ENCODE results near the gene TLR4. TPM values are rescaled to one million over a fixed set of nuclear protein-coding genes. Genes with fewer than 3 reads are reported as not detected.

Gene TLR4
- total and polyA plus RNA-seq, 2 of the 4 experiments (the other 2 are of a cell fraction) = under 0.01 TPM; not detected in 1

GRCh38 chr9:117696154-117696553, 8.0 kb upstream of the TLR4 start:
- ATAC-seq (ENCODE audit: low read depth) (no peak), DNase-seq (no peak)
- no peaks in the 10 kb centered on the region for H3K9me1 ChIP-seq (ENCODE audit: insufficient read depth, low read length)
- H3K27ac ChIP-seq (ENCODE audit: insufficient read depth, low read length) = no peak overlapping the region
- in situ Hi-C loops (cut with MboI; ENCODE audit: low sequenced_read_pairs) = no loop called here
- no TSS peak for BruUV-seq (replicated peaks)
- intact Hi-C loops (cut with micrococcal nuclease) = no loop called here
- no peak overlapping the region for H2BK120ac ChIP-seq (ENCODE audit: low read depth, low read length)
- no peak overlapping the region for H3K4ac ChIP-seq (ENCODE audit: low read depth, low read length)
- no peak overlapping the region for H3K4me2 ChIP-seq (ENCODE audit: low read depth, low read length)
- H3K4me3 ChIP-seq (ENCODE audit: insufficient read depth, low read depth, low read length) = no peak overlapping the region
- H4K8ac ChIP-seq (ENCODE audit: low read depth in 2 of 2, low read length in 2 of 2) = no peak overlapping the region
- no peak overlapping the region for H2AK9ac ChIP-seq (replicated peaks; ENCODE audit: low read depth, low read length, poor library complexity)
- no peak overlapping the region for H4K91ac ChIP-seq (ENCODE audit: insufficient read depth, low read depth, low read length)
- H2AFZ ChIP-seq (replicated peaks; ENCODE audit: low read length, poor library complexity) = no peak overlapping the region
- no peak overlapping the region for H3K14ac ChIP-seq (replicated peaks; ENCODE audit: low read depth, low read length)
- no peak overlapping the region for H3K23ac ChIP-seq (ENCODE audit: low read depth, low read length)
- H3K56ac ChIP-seq (ENCODE audit: extremely low read depth, insufficient read depth, low read length) = no peak overlapping the region
- H3K79me1 ChIP-seq (ENCODE audit: low read depth in 1 of 2, low read length in 2 of 2) = no peaks in the 10 kb centered on the region
- CTCF ChIA-PET = no interaction called here
- WGBS, 2 experiments (ENCODE audit: extremely low coverage in 2 of 2, insufficient read length in 1 of 2) = no CpG with 5 or more reads among the region's 2 CpGs
- H3K9ac ChIP-seq (ENCODE audit: low read depth, low read length) = no peak overlapping the region
- no peak overlapping the region for H2AK5ac ChIP-seq (ENCODE audit: low read depth, low read length)
- H3K18ac ChIP-seq (ENCODE audit: low read depth, low read length) = no peak overlapping the region
- no peak overlapping the region for H2BK20ac ChIP-seq (ENCODE audit: low read depth, low read length)
- H3K27me3 ChIP-seq (ENCODE audit: control insufficient read depth, insufficient read depth, low read length) = no peaks in the 10 kb centered on the region
- no peaks in the 10 kb centered on the region for H4K20me1 ChIP-seq (ENCODE audit: insufficient read depth, low read length)
- no peaks in the 10 kb centered on the region for H3K36me3 ChIP-seq (ENCODE audit: control insufficient read depth, insufficient read depth, low read length)
- no peak overlapping the region for H2BK5ac ChIP-seq (ENCODE audit: low read depth, low read length, poor library complexity, severe bottlenecking)
- dilution Hi-C loops (cut with HindIII; ENCODE audit: low sequenced_read_pairs, unreplicated experiment) = no loop called here
- H2BK15ac ChIP-seq (ENCODE audit: low read depth, low read length) = no peak overlapping the region
- H3K9me3 ChIP-seq (ENCODE audit: control insufficient read depth, insufficient read depth, low read length) = peaks cover 9% of the 10 kb centered on the region; the same call in 1 of the 2 replicates
- no peaks in the 10 kb centered on the region for H3K4me1 ChIP-seq (ENCODE audit: control insufficient read depth, insufficient read depth, low read length)
- H4K5ac ChIP-seq (ENCODE audit: low read depth, low read length) = no peak overlapping the region
- POLR2A ChIA-PET (ENCODE audit: unreplicated experiment) = no interaction called here
- TF ChIP-seq NFE2L2 (IDR thresholded peaks at IDR 0.05; ENCODE audit: low read depth, low read length) (no peak), SMC3 (IDR thresholded peaks at IDR 0.05; ENCODE audit: low read depth, low read length) (no peak), POLR2A (IDR thresholded peaks at IDR 0.05; ENCODE audit: low read depth, low read length) (no peak), CEBPB (IDR thresholded peaks at IDR 0.05; ENCODE audit: low read depth, low read length) (no peak), MXI1 (IDR thresholded peaks at IDR 0.05; ENCODE audit: borderline replicate concordance, low read depth, low read length) (no peak), FOS (IDR thresholded peaks at IDR 0.05; ENCODE audit: low read depth, low read length) (no peak), MAZ (IDR thresholded peaks at IDR 0.05; ENCODE audit: borderline replicate concordance, low read depth, low read length) (no peak), RAD21 (IDR thresholded peaks at IDR 0.05; ENCODE audit: low read length) (no peak), CHD1 (IDR thresholded peaks at IDR 0.05; ENCODE audit: low read depth, low read length) (no peak), MAFK (IDR thresholded peaks at IDR 0.05; ENCODE audit: low read depth, low read length) (no peak), BHLHE40 (IDR thresholded peaks at IDR 0.05; ENCODE audit: low read depth, low read length) (no peak), RFX5 (IDR thresholded peaks at IDR 0.05; ENCODE audit: low read depth, low read length) (no peak), RCOR1 (IDR thresholded peaks at IDR 0.05; ENCODE audit: insufficient replicate concordance, low read length) (no peak)
- TF ChIP-seq, protein P1, sequence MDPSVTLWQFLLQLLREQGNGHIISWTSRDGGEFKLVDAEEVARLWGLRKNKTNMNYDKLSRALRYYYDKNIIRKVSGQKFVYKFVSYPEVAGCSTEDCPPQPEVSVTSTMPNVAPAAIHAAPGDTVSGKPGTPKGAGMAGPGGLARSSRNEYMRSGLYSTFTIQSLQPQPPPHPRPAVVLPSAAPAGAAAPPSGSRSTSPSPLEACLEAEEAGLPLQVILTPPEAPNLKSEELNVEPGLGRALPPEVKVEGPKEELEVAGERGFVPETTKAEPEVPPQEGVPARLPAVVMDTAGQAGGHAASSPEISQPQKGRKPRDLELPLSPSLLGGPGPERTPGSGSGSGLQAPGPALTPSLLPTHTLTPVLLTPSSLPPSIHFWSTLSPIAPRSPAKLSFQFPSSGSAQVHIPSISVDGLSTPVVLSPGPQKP (IDR thresholded peaks at IDR 0.05; ENCODE audit: borderline replicate concordance, low read depth, low read length) = no peak
- TF ChIP-seq, protein P2, sequence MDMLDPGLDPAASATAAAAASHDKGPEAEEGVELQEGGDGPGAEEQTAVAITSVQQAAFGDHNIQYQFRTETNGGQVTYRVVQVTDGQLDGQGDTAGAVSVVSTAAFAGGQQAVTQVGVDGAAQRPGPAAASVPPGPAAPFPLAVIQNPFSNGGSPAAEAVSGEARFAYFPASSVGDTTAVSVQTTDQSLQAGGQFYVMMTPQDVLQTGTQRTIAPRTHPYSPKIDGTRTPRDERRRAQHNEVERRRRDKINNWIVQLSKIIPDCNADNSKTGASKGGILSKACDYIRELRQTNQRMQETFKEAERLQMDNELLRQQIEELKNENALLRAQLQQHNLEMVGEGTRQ (IDR thresholded peaks at IDR 0.05; ENCODE audit: low read depth, low read length) = no peak
